H1 (cell line): Measurements from ENCODE around the gene GOLGA8S. TPM values are rescaled to one million over a fixed set of nuclear protein-coding genes. Genes with fewer than 3 reads are reported as not detected.

Experiments
- CTCF ChIA-PET: fragments of 300-600 bp; sonication (Branson Sonifier 250); formaldehyde crosslinking; loops from one replicate; lab custom pipeline; 2021; ENCODE audit not compliant: partially characterized antibody; lab: Charles Lee
- POLR2A ChIA-PET: fragments of 300-600 bp; sonication (Branson Sonifier 250); formaldehyde crosslinking; loops from one replicate; lab custom pipeline; 2021; ENCODE audit warnings: inconsistent platforms; ENCODE audit not compliant: partially characterized antibody; lab: Charles Lee
- DNase-seq, 2 experiments: peaks; one replicate each; pipeline versions ENCODE4 v3.0.0 to v3.0.0-alpha.2; 2010 to 2022; ENCODE audit warnings: low spot score in 2 of 2, low read depth in 1 of 2, mixed read lengths in 1 of 2
- FAIRE-seq: peaks from 2 replicates; lab custom pipeline; 2011; peaks lifted over from hg19 to GRCh38; lab: Jason Lieb, UNC
- H2AFZ ChIP-seq: 2 replicates; pipeline ENCODE4 v1.8.1; 2012; ENCODE audit warnings: low read length, inconsistent platforms
- H2AK5ac ChIP-seq: 2 replicates; pipeline ENCODE4 v1.6.1; 2013; ENCODE audit warnings: low read depth, low read length
- H2BK120ac ChIP-seq: replicated peaks from 2 replicates; pipeline ENCODE3; 2013; ENCODE audit warnings: low read depth, low read length, inconsistent platforms
- H2BK12ac ChIP-seq: 2 replicates; pipeline ENCODE4 v1.6.1; 2013; ENCODE audit warnings: low read depth, low read length
- H2BK15ac ChIP-seq: 2 replicates; pipeline ENCODE4 v1.6.1; 2013; ENCODE audit warnings: low read length
- H2BK20ac ChIP-seq: 2 replicates; pipeline ENCODE4 v1.6.1; 2013; ENCODE audit warnings: low read length
- H2BK5ac ChIP-seq: 2 replicates; pipeline ENCODE4 v1.6.1; 2013; ENCODE audit warnings: low read depth, low read length
- H3K14ac ChIP-seq: 2 replicates; pipeline ENCODE4 v1.6.1; 2013; ENCODE audit warnings: inconsistent platforms; ENCODE audit not compliant: insufficient read length
- H3K18ac ChIP-seq: 2 replicates; pipeline ENCODE4 v1.6.1; 2013; ENCODE audit warnings: low read length; ENCODE audit errors: extremely low read depth
- H3K23ac ChIP-seq: 2 replicates; pipeline ENCODE4 v1.6.1; 2013; ENCODE audit warnings: inconsistent platforms; ENCODE audit not compliant: insufficient read length
- H3K23me2 ChIP-seq: 2 replicates; pipeline ENCODE4 v1.6.1; 2013; ENCODE audit warnings: low read depth, low read length
- H3K27ac ChIP-seq: 2 replicates; pipeline ENCODE4 v1.6.1; 2011; ENCODE audit warnings: low read depth, low read length, inconsistent platforms
- H3K27me3 ChIP-seq, 4 experiments: replicated peaks in 1 of 4; 1 replicate in 1 of 4; 2 replicates in 3 of 4; pipeline versions ENCODE4 v1.6.1 to v1.8.1; 2011 to 2013; ENCODE audit warnings: low read length in 3 of 4, mild to moderate bottlenecking in 3 of 4, inconsistent platforms in 2 of 4, mixed read lengths in 2 of 4, moderate library complexity in 1 of 4; ENCODE audit not compliant: control insufficient read depth in 3 of 4, insufficient read depth in 3 of 4; ENCODE audit errors: extremely low read depth in 1 of 4
- H3K36me3 ChIP-seq, 4 experiments: 2 replicates each; pipeline versions ENCODE4 v1.6.1 to v1.8.1; 2011 to 2013; ENCODE audit warnings: mild to moderate bottlenecking in 4 of 4, low read length in 3 of 4, moderate library complexity in 2 of 4, control low read depth in 1 of 4, inconsistent platforms in 1 of 4; ENCODE audit not compliant: insufficient read depth in 4 of 4, control insufficient read depth in 2 of 4
- H3K4ac ChIP-seq: replicated peaks from 2 replicates; pipeline ENCODE3; 2013; ENCODE audit warnings: low read length, low read depth, mixed read lengths, inconsistent platforms; ENCODE audit not compliant: insufficient read length
- H3K4me1 ChIP-seq, 4 experiments: replicated peaks in 1 of 4; 1 replicate in 1 of 4; 2 replicates in 3 of 4; pipeline versions ENCODE4 v1.6.1 to v1.8.1; 2011 to 2013; ENCODE audit warnings: low read length in 3 of 4, inconsistent platforms in 2 of 4, mixed read lengths in 1 of 4; ENCODE audit not compliant: insufficient read depth in 4 of 4, control insufficient read depth in 3 of 4
- H3K4me2 ChIP-seq, 2 experiments: 2 replicates each; pipeline versions ENCODE4 v1.6.1 to v1.8.1; 2011 to 2013; ENCODE audit warnings: low read depth in 2 of 2, low read length in 2 of 2, control low read depth in 1 of 2, inconsistent platforms in 1 of 2, mild to moderate bottlenecking in 1 of 2; ENCODE audit not compliant: insufficient read depth in 1 of 2
- H3K4me3 ChIP-seq, 4 experiments: fragments of 200-600, 300-600 bp in 1 of 4; sonication (generic), shearing (Covaris generic), sonication (Bioruptor Twin) in 1 of 4; 2 replicates each; pipeline versions ENCODE4 v1.5.1 to v1.8.1; 2011 to 2016; ENCODE audit warnings: low read length in 4 of 4, low read depth in 3 of 4, control low read depth in 2 of 4, inconsistent platforms in 2 of 4, mild to moderate bottlenecking in 2 of 4, mixed read lengths in 1 of 4, moderate library complexity in 1 of 4; ENCODE audit not compliant: insufficient read depth in 2 of 4; ENCODE audit errors: extremely low read depth in 1 of 4
- H3K56ac ChIP-seq: replicated peaks from 2 replicates; pipeline ENCODE3; 2013; ENCODE audit warnings: low read depth, mild to moderate bottlenecking, mixed read lengths, low read length, inconsistent platforms; ENCODE audit not compliant: insufficient read length
- H3K79me1 ChIP-seq: 2 replicates; pipeline ENCODE4 v1.6.1; 2013; ENCODE audit warnings: low read depth, low read length, control low read depth
- H3K79me2 ChIP-seq, 2 experiments: 2 replicates each; pipeline versions ENCODE4 v1.6.1 to v1.8.1; 2012 to 2013; ENCODE audit warnings: low read length in 2 of 2, mild to moderate bottlenecking in 2 of 2, inconsistent platforms in 1 of 2; ENCODE audit not compliant: insufficient read depth in 2 of 2, control insufficient read depth in 1 of 2
- H3K9ac ChIP-seq, 4 experiments: replicated peaks in 1 of 4; 1 replicate in 1 of 4; 2 replicates in 3 of 4; pipeline versions ENCODE4 v1.6.1 to v1.8.1; 2011 to 2013; ENCODE audit warnings: low read depth in 3 of 4, low read length in 3 of 4, control low read depth in 2 of 4, mild to moderate bottlenecking in 2 of 4, moderate library complexity in 2 of 4, inconsistent platforms in 1 of 4; ENCODE audit errors: extremely low read depth in 1 of 4
- H3K9me3 ChIP-seq, 2 experiments: 2 replicates each; pipeline versions ENCODE4 v1.6.1 to v1.8.1; 2012 to 2013; ENCODE audit warnings: mild to moderate bottlenecking in 2 of 2, moderate library complexity in 2 of 2, control low read depth in 1 of 2, inconsistent platforms in 1 of 2, low read depth in 1 of 2, low read length in 1 of 2, mixed read lengths in 1 of 2; ENCODE audit not compliant: insufficient read depth in 2 of 2
- H4K20me1 ChIP-seq, 2 experiments: replicated peaks in 1 of 2; 2 replicates each; pipeline versions ENCODE3 to v1.8.1; 2011 to 2013; ENCODE audit warnings: inconsistent platforms in 2 of 2, low read length in 2 of 2, mild to moderate bottlenecking in 1 of 2; ENCODE audit not compliant: insufficient read depth in 2 of 2, control insufficient read depth in 1 of 2
- H4K5ac ChIP-seq: 2 replicates; pipeline ENCODE4 v1.6.1; 2013; ENCODE audit warnings: low read length, low read depth, mixed read lengths, inconsistent platforms; ENCODE audit not compliant: insufficient read length
- H4K8ac ChIP-seq: 2 replicates; pipeline ENCODE4 v1.8.0; 2013; ENCODE audit warnings: mild to moderate bottlenecking, moderate library complexity, low read length, inconsistent platforms; ENCODE audit not compliant: insufficient read depth; ENCODE audit errors: extremely low read depth
- H4K91ac ChIP-seq: replicated peaks from 2 replicates; pipeline ENCODE3; 2013; ENCODE audit warnings: low read length, mixed read lengths, inconsistent platforms; ENCODE audit not compliant: insufficient read length
- BCL11A ChIP-seq, 2 experiments: IDR thresholded peaks; one replicate each; pipeline ENCODE4 v1.6.1; 2011; ENCODE audit warnings: low read depth in 2 of 2, low read length in 2 of 2, mild to moderate bottlenecking in 2 of 2
- CTBP2 ChIP-seq: IDR thresholded peaks from 2 replicates; pipeline ENCODE4 v1.7.0; 2011; ENCODE audit warnings: borderline replicate concordance, mild to moderate bottlenecking, moderate library complexity, mixed read lengths, low read length; ENCODE audit not compliant: insufficient read depth, insufficient read length
- CTCF ChIP-seq, 3 experiments: IDR thresholded peaks; 1 replicate in 2 of 3; 2 replicates in 1 of 3; pipeline versions ENCODE4 v1.5.1 to v1.6.1; 2011; ENCODE audit warnings: low read length in 3 of 3, mild to moderate bottlenecking in 3 of 3, inconsistent platforms in 2 of 3, low read depth in 1 of 3, moderate library complexity in 1 of 3; ENCODE audit not compliant: insufficient read depth in 1 of 3; ENCODE audit errors: control extremely low read depth in 1 of 3
- FOSL1 ChIP-seq: IDR thresholded peaks from 2 replicates; pipeline ENCODE4 v1.6.1; 2011; ENCODE audit warnings: mild to moderate bottlenecking, low read depth, low read length, moderate library complexity; ENCODE audit not compliant: insufficient read depth
- KDM1A ChIP-seq: fragments of 200-600, 300-600 bp; sonication (generic); IDR thresholded peaks from 2 replicates; pipeline ENCODE4 v1.7.1; 2016; ENCODE audit warnings: mild to moderate bottlenecking, low read length, borderline replicate concordance
- NRF1 ChIP-seq: IDR thresholded peaks from 2 replicates; pipeline ENCODE4 v1.6.1; 2011; ENCODE audit warnings: mild to moderate bottlenecking, low read depth, low read length, improper control_type of control experiment
- POLR2A ChIP-seq, 2 experiments: IDR thresholded peaks; 1 replicate in 1 of 2; 2 replicates in 1 of 2; pipeline ENCODE4 v1.6.1; 2011; ENCODE audit warnings: low read depth in 2 of 2, low read length in 2 of 2, mild to moderate bottlenecking in 2 of 2; ENCODE audit errors: control extremely low read depth in 1 of 2
- TAF1 ChIP-seq: IDR thresholded peaks from 2 replicates; pipeline ENCODE4 v1.6.1; 2011; ENCODE audit warnings: mild to moderate bottlenecking, low read depth, low read length
- TAF7 ChIP-seq: optimal IDR thresholded peaks from 2 replicates; pipeline ENCODE3; 2011; ENCODE audit warnings: low read depth, mild to moderate bottlenecking, inconsistent platforms, low read length, moderate library complexity, borderline replicate concordance
- TCF12 ChIP-seq: IDR thresholded peaks from 2 replicates; pipeline ENCODE4 v1.6.1; 2011; ENCODE audit warnings: low read depth, mild to moderate bottlenecking, low read length
- USF2 ChIP-seq: IDR thresholded peaks from 2 replicates; pipeline ENCODE4 v1.6.1; 2011; ENCODE audit warnings: low read length, improper control_type of control experiment
- WGBS, 2 experiments: shearing (Covaris generic) in 1 of 2; methylation state at CpG; one replicate each; pipeline versions ENCODE4 v1.1.6 to v1.1.7; 2013 to 2015; ENCODE audit warnings: low lambda C conversion rate in 2 of 2, mixed read lengths in 2 of 2, inconsistent platforms in 1 of 2, low coverage in 1 of 2, missing lambda C conversion rate in 1 of 2; ENCODE audit not compliant: insufficient replicate concordance in 2 of 2, insufficient coverage in 1 of 2, insufficient read length in 1 of 2; ENCODE audit errors: extremely low coverage in 1 of 2, missing lambda C conversion rate in 1 of 2; 5-methylcytosine and 5-hydroxymethylcytosine counted together
- polyA plus RNA-seq, 7 experiments: library from polyadenylated mRNA; depleted of rRNA in 3 of 7; stranded (reverse) in 5 of 7; unstranded in 2 of 7; fragments of >200 nt in 5 of 7; fragments of 200-250 nt in 2 of 7; gene quantifications; 1 replicate in 5 of 7; 2 replicates in 1 of 7; 4 replicates in 1 of 7; pipeline versions ENCODE4 v1.2.1 to v1.2.3, GENCODE V29; 2011 to 2013; ENCODE audit warnings: missing spikeins in 2 of 7, mixed read lengths in 2 of 7
- total RNA-seq: library from RNA; stranded (reverse); fragmentation: NEBNext Ultra II Directional; extraction: Animal tissue kit (Norgen Biotek cat#: 25700); gene quantifications from 2 replicates; pipeline ENCODE4 v1.2.1, GENCODE V29; 2021

The GOLGA8S gene
- total and polyA plus RNA-seq, 2 of the 8 experiments (the other 6 are each of a cell fraction or from before 2014, with no cell fraction given): 0.05 to 0.17 TPM

- Histone ChIP-seq H2BK120ac (no peak overlapping the region), H3K23ac (no peak overlapping the region), H3K56ac (no peak overlapping the region), H4K5ac (no peak overlapping the region), H3K79me1 (no peaks in the 10 kb centered on the region), H3K9me3 (peaks cover 8 to 29% of the 10 kb centered on the region in 2 experiments; a peak in 3 of 4 replicates), H4K20me1 (no peaks in the 10 kb centered on the region), H3K27me3 (no peaks in the 10 kb centered on the region), H3K18ac (no peak overlapping the region), H2BK20ac (no peak overlapping the region), H3K4me1 (no peaks in the 10 kb centered on the region; a peak in 2 of 7 replicates), H2AFZ (no peak overlapping the region), H3K4me3 (no peak overlapping the region), H2BK15ac (no peak overlapping the region), H4K91ac (no peak overlapping the region), H3K14ac (no peak overlapping the region), H3K36me3 (no peaks in the 10 kb centered on the region), H3K27ac (no peak overlapping the region), H2BK12ac (no peak overlapping the region), H2BK5ac (no peak overlapping the region), H3K9ac (no peak overlapping the region), H3K4ac (no peak overlapping the region), H4K8ac (no peak overlapping the region), H3K4me2 (no peak overlapping the region), H2AK5ac (no peak overlapping the region), H3K79me2 (no peaks in the 10 kb centered on the region), H3K23me2 (no peaks in the 10 kb centered on the region)
- no peak for FAIRE-seq
- no peak for DNase-seq
- ChIA-PET CTCF (no interaction called here), POLR2A (no interaction called here)
- 90% methylated on average over 7 of the region's 7 CpGs; no CpG with 5 or more reads in 1 of the 2 experiments for WGBS, 2 experiments
- no peak for TF ChIP-seq CTBP2
- TF ChIP-seq NRF1: no peak
- no peak for TF ChIP-seq FOSL1
- TF ChIP-seq USF2: no peak
- no peak for TF ChIP-seq TAF7
- TF ChIP-seq CTCF (IDR thresholded peaks at IDR 0.05; ENCODE audit: control extremely low read depth in 1 of 3, insufficient read depth in 1 of 3, low read depth in 1 of 3, low read length in 3 of 3): no peak
- no peak for TF ChIP-seq KDM1A
- no peak for TF ChIP-seq POLR2A (IDR thresholded peaks at IDR 0.05; ENCODE audit: control extremely low read depth in 1 of 2, low read depth in 2 of 2, low read length in 2 of 2)
- TF ChIP-seq BCL11A (IDR thresholded peaks at IDR 0.05; ENCODE audit: low read depth in 2 of 2, low read length in 2 of 2): no peak
- TF ChIP-seq TCF12: no peak
- TF ChIP-seq TAF1: no peak
Observed at GRCh38 chr15:23397779-23398178, 43.2 kb downstream of the GOLGA8S start.
